Measurements from ENCODE around the gene ABCB10. TPM values are rescaled to one million over a fixed set of nuclear protein-coding genes. Genes with fewer than 3 reads are reported as not detected.

The ABCB10 gene
- total RNA-seq, 1 donor from 2014 or later, result 16.4 TPM

DNA sequence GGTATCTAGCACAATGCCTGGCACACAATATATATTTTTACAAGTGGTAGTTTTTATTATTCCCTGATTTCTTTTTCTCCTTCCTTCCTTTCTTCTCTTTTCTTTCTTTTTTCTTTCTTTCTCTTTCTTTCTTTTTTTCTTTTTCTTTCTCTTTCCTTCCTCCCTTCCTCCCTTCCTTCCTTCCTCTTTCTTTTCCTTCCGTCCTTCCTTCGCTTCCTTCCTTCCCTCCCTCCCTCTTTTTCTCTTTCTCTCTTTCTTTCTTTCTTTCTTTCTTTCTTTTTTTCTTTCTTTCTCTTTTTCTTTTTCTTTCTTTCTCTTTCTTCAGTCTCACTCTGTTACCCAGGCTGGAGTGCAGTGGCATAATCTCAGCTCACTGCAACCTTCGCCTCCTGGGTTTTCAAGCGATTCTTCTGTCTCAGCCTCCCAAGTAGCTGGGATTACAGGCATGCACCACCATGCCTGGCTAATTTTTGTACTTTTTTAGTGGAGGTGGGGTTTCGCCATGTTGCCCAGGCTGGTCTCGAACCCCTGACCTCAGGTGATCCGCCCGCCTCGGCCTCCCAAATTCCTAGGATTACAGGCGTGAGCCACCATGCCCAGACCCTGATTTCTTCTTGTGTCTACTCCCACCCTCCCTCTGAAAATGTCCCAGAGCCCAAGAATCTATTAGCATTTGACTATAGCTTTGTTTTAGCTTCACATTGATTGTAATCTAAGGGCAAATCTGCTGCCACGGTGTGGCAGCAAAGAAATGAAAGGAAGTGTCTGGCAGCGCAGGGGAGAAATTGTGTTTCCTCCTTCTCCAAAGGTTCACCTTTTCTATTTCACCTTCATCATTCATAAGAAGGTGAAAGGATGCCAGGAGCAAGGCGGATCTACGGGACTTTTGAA, 19.9 kb upstream of the ABCB10 start:
- Histone ChIP-seq H3K9ac (ENCODE audit: low read length) (no peak overlapping the region), H3K27ac (ENCODE audit: low read depth, low read length) (no peak overlapping the region), H3K79me2 (ENCODE audit: insufficient read depth, low read length) (no peaks in the 10 kb centered on the region), H3K9me3 (ENCODE audit: insufficient read depth, low read depth, low read length) (no peaks in the 10 kb centered on the region), H3K4me1 (ENCODE audit: insufficient read depth, low read length) (peaks cover 7% of the 10 kb centered on the region), H3K27me3 (ENCODE audit: insufficient read depth, low read length) (peaks cover 3% of the 10 kb centered on the region), H3K4me2 (ENCODE audit: low read length) (peak overlapping the region; percentile 64), H2AFZ (ENCODE audit: low read depth, low read length) (no peak overlapping the region), H3K36me3 (ENCODE audit: insufficient read depth, low read length) (no peaks in the 10 kb centered on the region), H3K4me3 (ENCODE audit: insufficient read depth, low read depth, low read length) (no peak overlapping the region), H4K20me1 (ENCODE audit: insufficient read depth, low read length) (no peaks in the 10 kb centered on the region)
- H3K27me3 Mint-ChIP-seq (ENCODE audit: low read depth, unreplicated experiment), result no peaks in the 10 kb centered on the region
- no peak for TF ChIP-seq EZH2 (IDR thresholded peaks at IDR 0.05; ENCODE audit: insufficient read depth, low read length)
- TF ChIP-seq, protein P1, sequence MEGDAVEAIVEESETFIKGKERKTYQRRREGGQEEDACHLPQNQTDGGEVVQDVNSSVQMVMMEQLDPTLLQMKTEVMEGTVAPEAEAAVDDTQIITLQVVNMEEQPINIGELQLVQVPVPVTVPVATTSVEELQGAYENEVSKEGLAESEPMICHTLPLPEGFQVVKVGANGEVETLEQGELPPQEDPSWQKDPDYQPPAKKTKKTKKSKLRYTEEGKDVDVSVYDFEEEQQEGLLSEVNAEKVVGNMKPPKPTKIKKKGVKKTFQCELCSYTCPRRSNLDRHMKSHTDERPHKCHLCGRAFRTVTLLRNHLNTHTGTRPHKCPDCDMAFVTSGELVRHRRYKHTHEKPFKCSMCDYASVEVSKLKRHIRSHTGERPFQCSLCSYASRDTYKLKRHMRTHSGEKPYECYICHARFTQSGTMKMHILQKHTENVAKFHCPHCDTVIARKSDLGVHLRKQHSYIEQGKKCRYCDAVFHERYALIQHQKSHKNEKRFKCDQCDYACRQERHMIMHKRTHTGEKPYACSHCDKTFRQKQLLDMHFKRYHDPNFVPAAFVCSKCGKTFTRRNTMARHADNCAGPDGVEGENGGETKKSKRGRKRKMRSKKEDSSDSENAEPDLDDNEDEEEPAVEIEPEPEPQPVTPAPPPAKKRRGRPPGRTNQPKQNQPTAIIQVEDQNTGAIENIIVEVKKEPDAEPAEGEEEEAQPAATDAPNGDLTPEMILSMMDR (IDR thresholded peaks at IDR 0.05; ENCODE audit: insufficient read depth, low read depth, low read length), result no peak
- no peak overlapping the region for H3K27ac Mint-ChIP-seq (ENCODE audit: unreplicated experiment)
- H3K4me1 Mint-ChIP-seq (ENCODE audit: low read depth, unreplicated experiment), result peaks cover 10% of the 10 kb centered on the region
- DNase-seq (ENCODE audit: low read depth) (no peak), FAIRE-seq (no peak)
- no peaks in the 10 kb centered on the region for H3K36me3 Mint-ChIP-seq (ENCODE audit: low read depth, unreplicated experiment)
- peaks cover 3% of the 10 kb centered on the region for H3K9me3 Mint-ChIP-seq (ENCODE audit: unreplicated experiment)
- no peak overlapping the region for H3K4me3 Mint-ChIP-seq (ENCODE audit: unreplicated experiment)

DNA sequence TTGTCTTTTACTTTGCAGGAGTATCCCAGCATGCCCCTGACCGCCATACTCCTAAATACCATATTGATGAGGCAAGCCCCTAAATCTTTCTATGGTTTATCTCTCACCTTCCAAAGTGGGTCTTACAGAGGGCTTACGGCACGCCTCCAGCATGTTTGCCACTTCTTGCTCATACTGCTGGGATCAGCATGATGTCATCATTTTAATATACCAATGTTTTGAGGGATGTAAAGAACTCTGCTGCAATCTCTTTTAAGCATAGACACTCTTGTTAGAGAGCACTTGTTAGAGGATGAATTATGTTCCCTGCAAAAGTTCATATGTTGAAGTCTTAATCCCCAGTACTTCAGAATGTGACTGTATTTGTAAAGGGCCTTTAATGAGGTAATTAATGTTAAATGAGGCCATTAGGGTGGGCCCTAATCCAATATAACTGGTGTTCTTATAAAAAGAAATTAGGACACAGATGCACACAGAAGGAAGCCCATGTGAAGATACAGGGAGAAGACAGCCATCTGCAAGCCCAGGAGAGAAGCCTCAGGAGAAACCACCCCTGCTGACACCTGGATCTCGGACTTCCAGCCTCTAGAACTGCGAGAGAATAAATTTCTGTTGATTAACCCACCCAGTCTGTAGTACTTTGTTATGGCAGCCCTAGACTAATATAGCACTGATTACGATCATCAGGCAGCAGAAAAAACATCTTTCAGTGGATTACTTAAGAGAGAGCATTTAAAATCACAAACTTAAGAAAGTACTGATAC, 16.4 kb upstream of the ABCB10 start:
- H3K4me1 ChIP-seq (ENCODE audit: insufficient read depth, low read length), result peaks cover 7% of the 10 kb centered on the region
- no peaks in the 10 kb centered on the region for H3K79me2 ChIP-seq (ENCODE audit: insufficient read depth, low read length)
- no peak overlapping the region for H2AFZ ChIP-seq (ENCODE audit: low read depth, low read length)
- H3K4me1 Mint-ChIP-seq (ENCODE audit: low read depth, unreplicated experiment), result peaks cover 9% of the 10 kb centered on the region
- FAIRE-seq (no peak), DNase-seq (ENCODE audit: low read depth) (no peak)
- no peaks in the 10 kb centered on the region for H3K9me3 ChIP-seq (ENCODE audit: insufficient read depth, low read depth, low read length)
- peaks cover 3% of the 10 kb centered on the region for H3K9me3 Mint-ChIP-seq (ENCODE audit: unreplicated experiment)
- H3K36me3 ChIP-seq (ENCODE audit: insufficient read depth, low read length), result no peaks in the 10 kb centered on the region
- no peak overlapping the region for H3K27ac ChIP-seq (ENCODE audit: low read depth, low read length)
- no peaks in the 10 kb centered on the region for H3K36me3 Mint-ChIP-seq (ENCODE audit: low read depth, unreplicated experiment)
- H4K20me1 ChIP-seq (ENCODE audit: insufficient read depth, low read length), result no peaks in the 10 kb centered on the region
- TF ChIP-seq EZH2 (IDR thresholded peaks at IDR 0.05; ENCODE audit: insufficient read depth, low read length), result no peak
- TF ChIP-seq, protein P1 (IDR thresholded peaks at IDR 0.05; ENCODE audit: insufficient read depth, low read depth, low read length), result no peak
- no peak overlapping the region for H3K4me2 ChIP-seq (ENCODE audit: low read length)
- H3K27me3 Mint-ChIP-seq (ENCODE audit: low read depth, unreplicated experiment), result no peaks in the 10 kb centered on the region
- H3K27ac Mint-ChIP-seq (ENCODE audit: unreplicated experiment), result no peak overlapping the region
- no peak overlapping the region for H3K4me3 Mint-ChIP-seq (ENCODE audit: unreplicated experiment)
- H3K4me3 ChIP-seq (ENCODE audit: insufficient read depth, low read depth, low read length), result no peak overlapping the region
- H3K9ac ChIP-seq (ENCODE audit: low read length), result no peak overlapping the region
- H3K27me3 ChIP-seq (ENCODE audit: insufficient read depth, low read length), result peaks cover 5% of the 10 kb centered on the region

Measured in astrocyte (in vitro differentiated cells and primary cell).